ENCODE data around the gene ACVR2B. TPM values are rescaled to one million over a fixed set of nuclear protein-coding genes. Genes with fewer than 3 reads are reported as not detected.

Gene ACVR2B
- total RNA-seq, 1 experiment from 2014 or later, result 18.3 TPM

DNA sequence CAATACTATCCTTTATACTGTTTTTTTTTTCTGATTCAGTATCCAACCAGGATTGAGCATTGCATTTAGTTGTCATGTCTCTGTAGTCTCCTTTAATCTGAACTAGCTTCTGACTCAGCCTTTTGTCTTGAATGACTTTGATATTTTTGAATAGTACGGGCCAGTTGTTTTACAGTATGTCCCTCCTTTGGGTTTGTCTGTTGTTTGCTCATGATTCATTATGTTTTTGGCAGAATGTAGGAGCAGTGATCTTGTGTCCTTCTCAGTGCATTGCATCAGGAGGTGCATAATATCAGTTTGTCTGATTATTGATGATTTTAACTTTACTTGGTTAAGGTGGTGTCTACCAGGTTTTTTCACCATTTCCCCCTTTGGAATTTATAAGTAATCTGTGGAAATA, 63.0 kb downstream of the ACVR2B start:
- Histone ChIP-seq H3K79me2 (ENCODE audit: insufficient read depth, low read length) (no peaks in the 10 kb centered on the region), H2AFZ (ENCODE audit: low read depth, low read length, poor library complexity, severe bottlenecking) (no peak overlapping the region), H3K36me3 (ENCODE audit: control insufficient read depth in 1 of 2, insufficient read depth in 2 of 2, low read length in 2 of 2) (peaks cover 0 to 4% of the 10 kb centered on the region in 2 experiments; a peak in 2 of 4 replicates), H3K27ac (ENCODE audit: low read depth, low read length) (no peak overlapping the region), H3K9ac (ENCODE audit: low read length) (no peak overlapping the region), H4K20me1 (ENCODE audit: insufficient read depth) (peaks cover 2% of the 10 kb centered on the region; the same call in 1 of the 2 replicates), H3K4me3 (replicated peaks in 1 of 2; ENCODE audit: low read depth in 1 of 2, low read length in 2 of 2) (no peak overlapping the region), H3K9me3 (ENCODE audit: control insufficient read depth in 1 of 2, insufficient read depth in 1 of 2, low read depth in 1 of 2, low read length in 2 of 2) (no peaks in the 10 kb centered on the region), H3K9me2 (ENCODE audit: insufficient read depth) (no peaks in the 10 kb centered on the region), H3K4me2 (ENCODE audit: low read length) (no peak overlapping the region), H3K27me3 (ENCODE audit: insufficient read depth, low read length) (no peaks in the 10 kb centered on the region), H3K4me1 (ENCODE audit: control insufficient read depth in 1 of 2, insufficient read depth in 2 of 2, low read length in 2 of 2) (no peaks in the 10 kb centered on the region)
- intact Hi-C loops (cut with micrococcal nuclease), result no loop called here
- TF ChIP-seq REST (IDR thresholded peaks at IDR 0.05; ENCODE audit: low read depth), result no peak
- TF ChIP-seq FOSL1 (IDR thresholded peaks at IDR 0.05; ENCODE audit: low read depth), result no peak
- no peak for TF ChIP-seq TCF7L2 (IDR thresholded peaks at IDR 0.05; ENCODE audit: borderline replicate concordance, extremely low read depth, insufficient read depth, insufficient read length)
- no peak for TF ChIP-seq SP1 (IDR thresholded peaks at IDR 0.05; ENCODE audit: low read depth)
- TF ChIP-seq, protein P1, sequence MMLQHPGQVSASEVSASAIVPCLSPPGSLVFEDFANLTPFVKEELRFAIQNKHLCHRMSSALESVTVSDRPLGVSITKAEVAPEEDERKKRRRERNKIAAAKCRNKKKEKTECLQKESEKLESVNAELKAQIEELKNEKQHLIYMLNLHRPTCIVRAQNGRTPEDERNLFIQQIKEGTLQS (IDR thresholded peaks at IDR 0.05), result no peak
- no peak for TF ChIP-seq SRF (IDR thresholded peaks at IDR 0.05; ENCODE audit: low read depth)
- no peak for TF ChIP-seq CBX3 (IDR thresholded peaks at IDR 0.05; ENCODE audit: low read depth)
- TF ChIP-seq, protein P2, sequence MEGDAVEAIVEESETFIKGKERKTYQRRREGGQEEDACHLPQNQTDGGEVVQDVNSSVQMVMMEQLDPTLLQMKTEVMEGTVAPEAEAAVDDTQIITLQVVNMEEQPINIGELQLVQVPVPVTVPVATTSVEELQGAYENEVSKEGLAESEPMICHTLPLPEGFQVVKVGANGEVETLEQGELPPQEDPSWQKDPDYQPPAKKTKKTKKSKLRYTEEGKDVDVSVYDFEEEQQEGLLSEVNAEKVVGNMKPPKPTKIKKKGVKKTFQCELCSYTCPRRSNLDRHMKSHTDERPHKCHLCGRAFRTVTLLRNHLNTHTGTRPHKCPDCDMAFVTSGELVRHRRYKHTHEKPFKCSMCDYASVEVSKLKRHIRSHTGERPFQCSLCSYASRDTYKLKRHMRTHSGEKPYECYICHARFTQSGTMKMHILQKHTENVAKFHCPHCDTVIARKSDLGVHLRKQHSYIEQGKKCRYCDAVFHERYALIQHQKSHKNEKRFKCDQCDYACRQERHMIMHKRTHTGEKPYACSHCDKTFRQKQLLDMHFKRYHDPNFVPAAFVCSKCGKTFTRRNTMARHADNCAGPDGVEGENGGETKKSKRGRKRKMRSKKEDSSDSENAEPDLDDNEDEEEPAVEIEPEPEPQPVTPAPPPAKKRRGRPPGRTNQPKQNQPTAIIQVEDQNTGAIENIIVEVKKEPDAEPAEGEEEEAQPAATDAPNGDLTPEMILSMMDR (IDR thresholded peaks at IDR 0.05 in 2 of 3, conservative IDR thresholded peaks at IDR 0.05 in 1 of 3; ENCODE audit: borderline replicate concordance in 1 of 3, insufficient read depth in 1 of 3, low read depth in 2 of 3, low read length in 2 of 3), result no peak
- DNase-seq (ENCODE audit: low read depth, low spot score) (no peak), ATAC-seq (no peak)
- RAD21 ChIA-PET (ENCODE audit: low non-redundant PET in 1 of 2, low total read pairs in 2 of 2, uncharacterized antibody in 2 of 2, unreplicated experiment in 2 of 2), result no interaction called here
- POLR2A ChIA-PET, result no interaction called here
- CTCF ChIA-PET, result no interaction called here
- BruUV-seq (replicated peaks), result no TSS peak
